Measurements from ENCODE around the gene SHROOM1. TPM values are rescaled to one million over a fixed set of nuclear protein-coding genes. Genes with fewer than 3 reads are reported as not detected.
"Not testable (repeated sequence)": the region's sequence is repeated elsewhere in the genome, so short reads cannot be mapped to it uniquely, and the experiment has no call there.

SHROOM1 gene
- total RNA-seq, 1 donor from 2014 or later, result 5.1 TPM

DNA sequence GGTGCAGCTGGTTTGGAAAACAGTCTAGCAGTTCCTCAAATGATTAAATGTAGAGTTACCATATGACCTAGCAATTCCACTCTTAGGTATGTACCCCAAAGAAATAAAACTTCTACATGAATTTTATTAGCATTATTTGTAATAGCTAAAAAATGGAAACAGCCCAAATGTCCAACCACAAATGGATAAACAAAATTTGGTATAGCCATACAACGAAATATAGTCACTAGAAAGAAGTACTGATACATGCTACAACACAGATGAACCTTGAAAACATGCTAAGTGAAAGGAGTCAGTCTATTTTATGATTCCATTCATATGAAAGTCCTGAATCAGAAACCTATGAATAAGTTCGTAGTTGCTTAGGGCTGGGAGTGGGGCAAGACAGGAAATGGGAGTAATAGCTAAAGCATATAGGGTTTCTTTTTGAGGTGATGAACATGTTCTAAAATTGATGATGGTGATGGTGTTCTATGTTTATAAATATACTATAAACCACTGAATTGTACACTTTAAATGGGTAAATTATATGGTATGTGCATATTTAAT, 29.5 kb upstream of the SHROOM1 start:
- no peak overlapping the region for H3K27ac Mint-ChIP-seq (ENCODE audit: unreplicated experiment)
- H3K36me3 Mint-ChIP-seq (ENCODE audit: unreplicated experiment), result no peaks in the 10 kb centered on the region
- no peaks in the 10 kb centered on the region for H3K9me3 Mint-ChIP-seq (ENCODE audit: unreplicated experiment)
- TF ChIP-seq, protein P1, sequence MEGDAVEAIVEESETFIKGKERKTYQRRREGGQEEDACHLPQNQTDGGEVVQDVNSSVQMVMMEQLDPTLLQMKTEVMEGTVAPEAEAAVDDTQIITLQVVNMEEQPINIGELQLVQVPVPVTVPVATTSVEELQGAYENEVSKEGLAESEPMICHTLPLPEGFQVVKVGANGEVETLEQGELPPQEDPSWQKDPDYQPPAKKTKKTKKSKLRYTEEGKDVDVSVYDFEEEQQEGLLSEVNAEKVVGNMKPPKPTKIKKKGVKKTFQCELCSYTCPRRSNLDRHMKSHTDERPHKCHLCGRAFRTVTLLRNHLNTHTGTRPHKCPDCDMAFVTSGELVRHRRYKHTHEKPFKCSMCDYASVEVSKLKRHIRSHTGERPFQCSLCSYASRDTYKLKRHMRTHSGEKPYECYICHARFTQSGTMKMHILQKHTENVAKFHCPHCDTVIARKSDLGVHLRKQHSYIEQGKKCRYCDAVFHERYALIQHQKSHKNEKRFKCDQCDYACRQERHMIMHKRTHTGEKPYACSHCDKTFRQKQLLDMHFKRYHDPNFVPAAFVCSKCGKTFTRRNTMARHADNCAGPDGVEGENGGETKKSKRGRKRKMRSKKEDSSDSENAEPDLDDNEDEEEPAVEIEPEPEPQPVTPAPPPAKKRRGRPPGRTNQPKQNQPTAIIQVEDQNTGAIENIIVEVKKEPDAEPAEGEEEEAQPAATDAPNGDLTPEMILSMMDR (IDR thresholded peaks at IDR 0.05; ENCODE audit: partially characterized antibody, unreplicated experiment), result no peak
- H3K27me3 Mint-ChIP-seq (ENCODE audit: unreplicated experiment), result no peaks in the 10 kb centered on the region
- H3K4me3 Mint-ChIP-seq (ENCODE audit: unreplicated experiment), result no peak overlapping the region
- no peak for DNase-seq
- no peaks in the 10 kb centered on the region for H3K4me1 Mint-ChIP-seq (ENCODE audit: low read depth, unreplicated experiment)

DNA sequence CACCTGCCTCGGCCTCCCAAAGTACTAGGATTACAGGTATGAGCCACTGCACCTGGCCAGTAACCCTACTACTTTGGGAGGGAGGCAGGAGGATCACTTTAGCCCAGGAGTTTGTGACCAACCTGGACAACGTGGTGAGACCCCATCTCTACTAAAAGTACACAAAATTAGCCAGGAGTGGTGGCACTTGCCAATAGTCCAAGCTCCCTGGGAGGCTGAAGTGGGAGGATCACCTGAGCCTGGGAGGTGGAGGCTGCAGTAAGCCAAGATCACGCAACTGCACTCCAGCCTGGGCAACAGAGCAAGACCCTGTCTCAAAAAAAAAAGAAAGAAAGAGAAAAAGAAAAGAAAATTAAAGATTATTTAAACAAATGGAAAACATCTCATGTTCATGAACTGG, 25.6 kb upstream of the SHROOM1 start:
- Mint-ChIP-seq H3K27me3 (ENCODE audit: unreplicated experiment) (no peaks in the 10 kb centered on the region), H3K36me3 (ENCODE audit: unreplicated experiment) (no peaks in the 10 kb centered on the region), H3K4me3 (ENCODE audit: unreplicated experiment) (no peak overlapping the region), H3K27ac (ENCODE audit: unreplicated experiment) (no peak overlapping the region), H3K4me1 (ENCODE audit: low read depth, unreplicated experiment) (no peaks in the 10 kb centered on the region), H3K9me3 (ENCODE audit: unreplicated experiment) (no peaks in the 10 kb centered on the region)
- no peak for DNase-seq
- TF ChIP-seq, protein P1 (IDR thresholded peaks at IDR 0.05; ENCODE audit: partially characterized antibody, unreplicated experiment), result no peak

DNA sequence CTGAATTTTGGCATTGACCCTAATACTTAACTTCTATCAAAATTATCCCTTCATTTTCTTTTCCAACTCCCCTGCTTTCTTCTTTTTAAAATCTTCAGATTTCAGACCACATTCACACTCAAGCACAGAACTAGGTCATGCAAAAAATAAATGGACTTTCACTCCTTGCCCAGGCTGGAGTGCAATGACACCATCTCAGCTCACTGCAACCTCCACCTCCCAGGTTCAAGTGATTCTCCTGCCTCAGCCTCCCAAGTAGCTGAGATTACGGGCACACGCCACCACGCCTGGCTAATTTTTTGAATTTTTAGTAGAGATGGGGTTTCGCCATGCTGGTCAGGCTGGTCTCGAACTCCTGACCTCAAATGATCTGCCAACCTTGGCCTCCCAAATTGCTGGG, 24.5 kb upstream of the SHROOM1 start:
- not testable (repeated sequence) for H3K4me1 Mint-ChIP-seq (ENCODE audit: low read depth, unreplicated experiment); H3K27ac Mint-ChIP-seq (ENCODE audit: unreplicated experiment); H3K36me3 Mint-ChIP-seq (ENCODE audit: unreplicated experiment); DNase-seq; H3K9me3 Mint-ChIP-seq (ENCODE audit: unreplicated experiment); H3K27me3 Mint-ChIP-seq (ENCODE audit: unreplicated experiment); H3K4me3 Mint-ChIP-seq (ENCODE audit: unreplicated experiment)

DNA sequence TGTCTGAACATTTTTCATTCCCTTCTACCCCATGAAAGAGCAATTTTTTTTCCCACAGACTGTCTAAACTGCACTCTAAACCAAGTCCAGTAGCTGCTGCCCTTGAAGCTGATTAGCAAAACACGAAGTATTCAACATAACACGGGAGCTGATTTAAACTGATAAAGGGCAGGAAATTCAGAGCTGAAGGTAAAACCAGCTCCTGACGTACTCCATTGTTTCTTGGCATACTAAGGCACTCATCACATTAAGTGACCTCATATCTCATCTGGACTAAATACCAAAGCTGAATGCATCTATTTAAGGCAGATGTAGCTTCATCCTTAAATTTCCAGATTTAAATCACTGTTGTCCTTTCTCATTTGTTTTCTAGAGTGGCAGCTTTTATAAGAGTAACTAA, 23.9 kb upstream of the SHROOM1 start:
- Mint-ChIP-seq H3K4me1 (ENCODE audit: low read depth, unreplicated experiment) (no peaks in the 10 kb centered on the region), H3K9me3 (ENCODE audit: unreplicated experiment) (no peaks in the 10 kb centered on the region), H3K27me3 (ENCODE audit: unreplicated experiment) (no peaks in the 10 kb centered on the region), H3K4me3 (ENCODE audit: unreplicated experiment) (no peak overlapping the region), H3K36me3 (ENCODE audit: unreplicated experiment) (no peaks in the 10 kb centered on the region), H3K27ac (ENCODE audit: unreplicated experiment) (no peak overlapping the region)
- DNase-seq, result no peak
- TF ChIP-seq, protein P1 (IDR thresholded peaks at IDR 0.05; ENCODE audit: partially characterized antibody, unreplicated experiment), result no peak

DNA sequence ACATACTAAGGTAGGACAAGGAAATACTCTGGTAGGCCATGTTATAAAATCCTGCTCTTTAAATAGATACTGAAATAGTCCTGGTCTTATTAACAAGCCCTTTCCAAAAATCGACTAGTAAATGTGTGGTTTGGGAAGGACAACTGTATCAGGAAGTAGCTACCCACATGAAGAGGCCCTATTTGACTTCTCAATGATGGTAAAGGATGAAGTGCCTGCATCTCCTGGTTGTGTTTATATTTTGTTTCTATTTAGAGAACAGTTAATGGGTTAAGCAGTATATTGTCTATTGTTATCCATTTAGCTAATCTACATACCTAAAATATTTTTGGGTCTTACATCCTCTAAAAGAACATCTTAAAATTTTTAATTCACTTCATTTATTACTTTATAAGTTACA, 23.3 kb upstream of the SHROOM1 start:
- Mint-ChIP-seq H3K4me1 (ENCODE audit: low read depth, unreplicated experiment) (no peaks in the 10 kb centered on the region), H3K27me3 (ENCODE audit: unreplicated experiment) (no peaks in the 10 kb centered on the region), H3K9me3 (ENCODE audit: unreplicated experiment) (no peaks in the 10 kb centered on the region), H3K36me3 (ENCODE audit: unreplicated experiment) (no peaks in the 10 kb centered on the region), H3K27ac (ENCODE audit: unreplicated experiment) (no peak overlapping the region), H3K4me3 (ENCODE audit: unreplicated experiment) (no peak overlapping the region)
- DNase-seq, result no peak
- TF ChIP-seq, protein P1 (IDR thresholded peaks at IDR 0.05; ENCODE audit: partially characterized antibody, unreplicated experiment), result no peak
